HT-29 (cell line): ENCODE data around the gene BTBD6. TPM values are rescaled to one million over a fixed set of nuclear protein-coding genes. Genes with fewer than 3 reads are reported as not detected.
"Not testable (repeated sequence)": the region's sequence is repeated elsewhere in the genome, so short reads cannot be mapped to it uniquely, and the experiment has no call there.

Experiments
- DNase-seq: peaks from one replicate; pipeline ENCODE4 v3.0.0-alpha.2; 2015; ENCODE audit warnings: low spot score
- total RNA-seq: library from RNA; depleted of rRNA; stranded (reverse); fragments of >200 nt; shearing (Covaris generic); gene quantifications from 2 replicates; pipeline ENCODE4 v1.2.3, GENCODE V29; 2014

BTBD6 gene
- total RNA-seq, 1 experiment from 2014 or later: 72.3 TPM

GRCh38 chr14:105268736-105269354 is 20.5 kb downstream of the BTBD6 start:
- DNase-seq: no peak

GRCh38 chr14:105269405-105269804 is 21.1 kb downstream of the BTBD6 start:
- no peak for DNase-seq

- DNase-seq: no peak
These were observed 23.0 kb downstream of the BTBD6 start for GRCh38 chr14:105271224-105271890.

- no peak for DNase-seq
These were observed 24.3 kb downstream of the BTBD6 start for GRCh38 chr14:105272623-105273022.

- no peak for DNase-seq
These were observed 24.7 kb downstream of the BTBD6 start for GRCh38 chr14:105273062-105273461.

GRCh38 chr14:105274637-105275036 is 26.3 kb downstream of the BTBD6 start:
- no peak for DNase-seq

GRCh38 chr14:105275267-105275946 is 27.1 kb downstream of the BTBD6 start:
- DNase-seq: no peak

- DNase-seq: not testable (repeated sequence)
These were observed 29.1 kb downstream of the BTBD6 start for GRCh38 chr14:105277448-105277847.

GRCh38 chr14:105279642-105280361 is 31.5 kb downstream of the BTBD6 start:
- DNase-seq: no peak

- DNase-seq: no peak
These were observed 32.2 kb downstream of the BTBD6 start for GRCh38 chr14:105280525-105280924.

- peak; percentile 60 for DNase-seq
These were observed 33.2 kb downstream of the BTBD6 start for GRCh38 chr14:105281371-105282097.

GRCh38 chr14:105282098-105282725 is 33.9 kb downstream of the BTBD6 start:
- no peak for DNase-seq

GRCh38 chr14:105283028-105283427 is 34.7 kb downstream of the BTBD6 start:
- no peak for DNase-seq

GRCh38 chr14:105283899-105284298 is 35.6 kb downstream of the BTBD6 start:
- DNase-seq: no peak

- no peak for DNase-seq
These were observed 36.8 kb downstream of the BTBD6 start for GRCh38 chr14:105285174-105285573.

GRCh38 chr14:105286759-105287144 is 38.4 kb downstream of the BTBD6 start:
- DNase-seq: no peak

GRCh38 chr14:105287249-105288102 is 39.1 kb downstream of the BTBD6 start:
- DNase-seq: no peak

GRCh38 chr14:105288936-105289335 is 40.6 kb downstream of the BTBD6 start:
- DNase-seq: not testable (repeated sequence)

- DNase-seq: no peak
These were observed 42.5 kb downstream of the BTBD6 start for GRCh38 chr14:105290621-105291346.
